Measurements from ENCODE around the gene CIRBP. TPM values are rescaled to one million over a fixed set of nuclear protein-coding genes. Genes with fewer than 3 reads are reported as not detected.
A peak's percentile ranks its signal among the peaks of the same experiment; 100 is the strongest.
"Not testable (repeated sequence)": the region's sequence is repeated elsewhere in the genome, so short reads cannot be mapped to it uniquely, and the experiment has no call there.

CIRBP gene
- polyA plus RNA-seq, 1 donor from 2014 or later, result 377 TPM

GRCh38 chr19:1298235-1298634 lies 29.1 kb downstream of the CIRBP start:
- Mint-ChIP-seq H3K4me3 (no peak overlapping the region), H3K27ac (no peak overlapping the region), H3K36me3 (no peaks in the 10 kb centered on the region), H3K4me1 (peaks cover 0 to 4% (median 0%) of the 10 kb centered on the region in 3 donors), H3K27me3 (peaks cover 10% of the 10 kb centered on the region), H3K9me3 (no peaks in the 10 kb centered on the region)

GRCh38 chr19:1299801-1300200 lies 30.7 kb downstream of the CIRBP start:
- H3K27me3 Mint-ChIP-seq, result peaks cover 6% of the 10 kb centered on the region
- H3K27ac Mint-ChIP-seq, result no peak overlapping the region
- no peaks in the 10 kb centered on the region for H3K36me3 Mint-ChIP-seq
- peaks cover 0 to 4% (median 1%) of the 10 kb centered on the region in 3 donors for H3K4me1 Mint-ChIP-seq
- no peak overlapping the region for H3K4me3 Mint-ChIP-seq
- H3K9me3 Mint-ChIP-seq, result no peaks in the 10 kb centered on the region

- H3K4me1 Mint-ChIP-seq, result peaks cover 0 to 4% (median 1%) of the 10 kb centered on the region in 3 donors
- no peak overlapping the region for H3K27ac Mint-ChIP-seq
- H3K4me3 Mint-ChIP-seq, result no peak overlapping the region
- H3K27me3 Mint-ChIP-seq, result peaks cover 6% of the 10 kb centered on the region
- H3K36me3 Mint-ChIP-seq, result no peaks in the 10 kb centered on the region
- no peaks in the 10 kb centered on the region for H3K9me3 Mint-ChIP-seq
Observed at GRCh38 chr19:1300744-1301490, 31.8 kb downstream of the CIRBP start.

- Mint-ChIP-seq H3K27me3 (peaks cover 3% of the 10 kb centered on the region), H3K36me3 (no peaks in the 10 kb centered on the region), H3K27ac (no peak overlapping the region), H3K4me3 (no peak overlapping the region), H3K9me3 (no peaks in the 10 kb centered on the region), H3K4me1 (peaks cover 0 to 4% (median 1%) of the 10 kb centered on the region in 3 donors)
Observed at GRCh38 chr19:1302533-1303239, 33.6 kb downstream of the CIRBP start.

DNA sequence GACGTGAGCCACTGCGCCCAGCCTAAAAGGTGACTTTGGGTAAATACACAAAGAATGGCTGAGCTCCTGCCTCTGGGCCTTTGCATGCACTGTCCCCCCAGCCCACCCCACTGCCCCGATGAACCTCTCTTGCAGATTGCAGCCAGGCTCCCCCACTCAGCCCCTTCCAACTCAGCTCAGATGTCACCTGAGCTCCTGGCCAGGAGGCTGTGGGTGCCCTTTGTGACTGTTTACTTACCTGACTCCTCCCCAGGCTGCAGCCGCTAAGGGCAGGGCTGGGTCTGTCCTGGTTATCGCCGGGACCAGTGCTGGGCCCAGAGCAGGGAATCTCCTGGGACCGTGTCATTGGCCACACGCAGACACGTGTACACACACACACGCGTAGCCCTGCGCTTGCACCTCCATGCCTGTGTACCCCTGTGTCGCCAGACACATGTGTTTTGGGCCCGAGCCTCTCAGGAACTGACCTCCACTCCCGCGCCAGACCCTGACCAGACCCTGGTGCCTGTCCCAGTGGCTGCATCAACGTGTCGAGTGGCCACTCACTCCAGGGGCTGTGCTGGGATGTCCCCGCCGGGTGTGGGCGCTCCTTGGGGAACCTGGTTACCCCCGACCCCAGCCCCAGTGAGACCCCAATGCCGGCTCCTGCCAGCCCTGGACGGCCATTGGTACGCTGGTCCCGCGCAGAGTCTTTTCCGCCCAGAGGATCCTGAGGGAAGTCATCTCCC lies 35.2 kb downstream of the CIRBP start:
- H3K4me3 Mint-ChIP-seq, result no peak overlapping the region
- H3K27ac Mint-ChIP-seq, result no peak overlapping the region

GRCh38 chr19:1305354-1305753 lies 36.2 kb downstream of the CIRBP start:
- not testable (repeated sequence) for H3K36me3 Mint-ChIP-seq, H3K9me3 Mint-ChIP-seq, H3K4me1 Mint-ChIP-seq, H3K27me3 Mint-ChIP-seq, H3K27ac Mint-ChIP-seq, H3K4me3 Mint-ChIP-seq

More for the DNA sequence above, 35.2 kb downstream of the CIRBP start:
- Mint-ChIP-seq H3K27me3 (no peaks in the 10 kb centered on the region), H3K9me3 (no peaks in the 10 kb centered on the region), H3K4me1 (peaks cover 0 to 4% (median 1%) of the 10 kb centered on the region in 3 donors), H3K36me3 (no peaks in the 10 kb centered on the region)

DNA sequence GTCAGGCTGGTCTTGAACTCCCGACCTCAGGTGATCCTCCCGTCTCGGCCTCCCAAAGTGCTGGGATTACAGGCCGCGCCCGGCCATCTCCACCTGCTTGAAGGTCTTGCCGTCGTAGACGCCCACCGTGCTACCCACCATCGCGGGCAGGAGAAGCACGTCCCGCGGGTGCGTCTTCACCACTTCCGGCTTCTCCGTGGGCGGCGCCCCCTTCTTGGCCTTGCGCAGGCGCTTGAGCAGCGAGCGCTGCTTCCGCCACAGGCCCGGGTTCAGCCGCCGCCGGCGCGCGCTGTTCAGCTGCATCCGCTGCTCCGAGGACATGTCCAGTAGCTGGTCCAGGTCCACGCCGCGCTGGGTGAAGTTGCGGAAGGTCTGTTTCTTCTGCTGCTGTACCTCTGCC lies 38.2 kb downstream of the CIRBP start:
- Mint-ChIP-seq H3K36me3 (no peaks in the 10 kb centered on the region), H3K4me1 (peaks cover 0 to 4% (median 1%) of the 10 kb centered on the region in 3 donors), H3K27ac (peak overlapping the region in 1 of 3 donors; percentile 70), H3K4me3 (peak overlapping the region in 1 of 4 donors; percentile 39), H3K9me3 (no peaks in the 10 kb centered on the region), H3K27me3 (no peaks in the 10 kb centered on the region)

DNA sequence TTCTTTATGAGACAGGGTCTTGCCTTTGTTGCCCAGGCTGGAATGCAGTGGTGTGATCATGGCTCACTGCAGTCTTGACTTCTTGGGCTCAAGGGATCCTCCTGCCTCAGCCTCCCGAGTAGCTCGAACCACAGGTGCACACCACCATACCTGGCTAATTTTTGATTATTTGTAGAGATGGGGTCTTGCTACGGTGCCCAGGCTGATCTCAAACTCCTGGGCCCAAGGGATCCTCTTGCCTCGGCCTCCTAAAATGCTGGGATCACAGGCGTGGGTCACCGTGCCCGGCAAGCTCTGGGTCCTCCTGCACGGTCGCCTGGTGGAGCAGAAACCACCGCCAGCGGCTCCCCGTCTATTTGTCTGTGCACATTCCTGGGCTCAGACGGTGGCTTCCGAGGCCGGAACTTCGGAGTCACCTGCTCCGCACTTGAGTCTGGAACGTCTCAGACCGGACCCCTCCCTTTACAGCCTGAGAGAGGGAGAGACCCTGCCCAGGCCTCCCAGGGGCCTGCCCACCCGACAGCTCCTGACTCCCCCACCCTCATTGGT lies 38.7 kb downstream of the CIRBP start:
- Mint-ChIP-seq H3K9me3 (no peaks in the 10 kb centered on the region), H3K4me1 (peaks cover 0 to 4% (median 1%) of the 10 kb centered on the region in 3 donors), H3K27me3 (no peaks in the 10 kb centered on the region), H3K27ac (peak overlapping the region in 1 of 3 donors; percentile 70), H3K4me3 (no peak overlapping the region), H3K36me3 (no peaks in the 10 kb centered on the region)

GRCh38 chr19:1308718-1309117 lies 39.6 kb downstream of the CIRBP start:
- no peaks in the 10 kb centered on the region for H3K4me1 Mint-ChIP-seq
- H3K9me3 Mint-ChIP-seq, result no peaks in the 10 kb centered on the region
- no peaks in the 10 kb centered on the region for H3K36me3 Mint-ChIP-seq
- H3K27ac Mint-ChIP-seq, result no peak overlapping the region
- peaks cover 1% of the 10 kb centered on the region for H3K27me3 Mint-ChIP-seq
- no peak overlapping the region for H3K4me3 Mint-ChIP-seq

DNA sequence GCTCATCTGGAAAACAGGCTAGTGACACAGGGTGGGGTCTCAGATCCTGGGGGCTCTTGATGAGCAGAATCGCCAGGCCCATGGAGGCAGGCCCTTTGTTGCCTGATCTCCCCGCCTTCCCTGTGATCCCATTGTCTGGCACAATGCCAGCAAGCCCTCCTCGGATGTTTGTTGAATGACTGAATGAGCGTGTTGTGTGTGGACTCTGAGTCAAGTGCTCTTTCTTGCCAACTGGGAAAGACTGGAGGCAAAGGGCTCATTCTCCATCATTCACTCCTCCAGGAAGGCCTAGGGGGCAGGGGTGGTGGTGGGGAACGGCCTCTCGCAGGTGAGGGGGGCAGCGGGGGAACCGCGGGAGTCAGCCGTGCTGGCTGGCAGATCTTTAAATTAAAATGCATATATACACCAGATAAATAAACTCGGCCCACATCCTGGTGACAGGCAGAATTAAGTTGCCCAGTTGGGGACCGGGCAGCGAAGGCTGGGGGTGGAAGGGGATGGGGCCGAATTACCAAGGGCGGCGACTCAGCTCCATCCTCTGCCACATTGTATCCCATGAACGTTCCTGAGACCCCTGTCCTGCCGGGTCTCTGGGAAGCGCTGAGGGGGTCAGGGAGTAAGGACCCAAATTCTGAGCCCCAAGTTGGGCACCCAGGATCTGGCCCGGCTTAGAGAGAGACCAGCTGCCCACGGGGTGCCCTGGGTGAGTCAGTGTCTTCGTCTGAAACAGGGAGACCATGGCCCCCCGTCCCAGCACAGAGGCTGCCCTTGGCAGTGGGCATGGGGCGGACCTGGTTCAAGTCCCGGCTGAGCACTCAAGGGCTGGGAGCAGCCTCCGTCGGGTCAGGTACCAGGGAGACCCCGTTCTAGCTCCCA lies 41.1 kb downstream of the CIRBP start:
- Mint-ChIP-seq H3K9me3 (no peaks in the 10 kb centered on the region), H3K36me3 (no peaks in the 10 kb centered on the region), H3K27me3 (peaks cover 9% of the 10 kb centered on the region), H3K4me3 (no peak overlapping the region), H3K27ac (no peak overlapping the region), H3K4me1 (no peaks in the 10 kb centered on the region)

GRCh38 chr19:1310853-1311180 lies 41.7 kb downstream of the CIRBP start:
- no peaks in the 10 kb centered on the region for H3K36me3 Mint-ChIP-seq
- H3K9me3 Mint-ChIP-seq, result no peaks in the 10 kb centered on the region
- H3K4me1 Mint-ChIP-seq, result no peaks in the 10 kb centered on the region
- no peak overlapping the region for H3K27ac Mint-ChIP-seq
- no peak overlapping the region for H3K4me3 Mint-ChIP-seq
- H3K27me3 Mint-ChIP-seq, result peaks cover 11% of the 10 kb centered on the region

DNA sequence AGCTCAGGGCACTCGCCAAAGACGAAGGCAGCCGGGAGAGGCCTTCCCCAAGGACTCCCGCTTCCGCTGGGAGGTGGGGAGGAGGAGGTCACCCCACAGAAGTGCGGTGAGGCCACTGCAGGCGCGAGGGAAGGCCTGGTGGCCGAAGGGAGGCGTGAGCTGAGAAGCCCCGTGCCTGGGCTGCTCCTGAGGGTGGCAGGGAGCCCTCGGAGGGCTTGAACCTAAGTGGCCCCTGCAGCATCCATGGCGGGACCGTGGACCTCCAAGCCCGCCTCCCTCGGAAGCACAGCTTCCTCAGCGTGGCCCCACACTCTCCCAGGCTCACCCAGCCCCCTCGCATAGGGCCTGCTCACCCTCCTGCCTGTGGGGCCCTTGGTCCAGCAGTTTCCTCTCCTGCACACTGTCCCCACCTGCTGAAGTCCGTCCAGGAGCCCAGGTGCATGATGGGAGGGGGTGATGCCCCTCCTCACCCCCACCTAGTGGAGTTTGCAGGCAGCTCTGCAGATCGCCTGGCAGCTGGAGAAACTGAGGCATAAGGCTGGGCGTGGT lies 42.5 kb downstream of the CIRBP start:
- Mint-ChIP-seq H3K4me3 (no peak overlapping the region), H3K27ac (no peak overlapping the region), H3K27me3 (peaks cover 16% of the 10 kb centered on the region), H3K9me3 (no peaks in the 10 kb centered on the region), H3K4me1 (no peaks in the 10 kb centered on the region), H3K36me3 (no peaks in the 10 kb centered on the region)

- H3K36me3 Mint-ChIP-seq, result no peaks in the 10 kb centered on the region
- no peaks in the 10 kb centered on the region for H3K9me3 Mint-ChIP-seq
- no peak overlapping the region for H3K27ac Mint-ChIP-seq
- no peaks in the 10 kb centered on the region for H3K4me1 Mint-ChIP-seq
- peak overlapping the region in 1 of 4 donors; percentile 72 for H3K4me3 Mint-ChIP-seq
- H3K27me3 Mint-ChIP-seq, result peaks cover 29% of the 10 kb centered on the region
Observed at GRCh38 chr19:1312767-1313694, 43.9 kb downstream of the CIRBP start.

Measured in IgD-negative memory B cell (primary cell).